PFSK-1 (cell line): ENCODE data around the gene CD82.

Source experiments
- FOXP2 ChIP-seq: optimal IDR thresholded peaks from 2 replicates; pipeline ENCODE3; 2011; ENCODE audit warnings: borderline replicate concordance, control low read depth, inconsistent platforms; ENCODE audit not compliant: insufficient read depth; ENCODE audit errors: extremely low read length, extremely low read depth
- POLR2AphosphoS5 ChIP-seq: IDR thresholded peaks from 2 replicates; pipeline ENCODE4 v1.6.1; 2012; ENCODE audit warnings: low read depth, mild to moderate bottlenecking, control low read depth, low read length, moderate library complexity
- SIN3A ChIP-seq: IDR thresholded peaks from 2 replicates; pipeline ENCODE4 v1.6.1; 2012; ENCODE audit warnings: mild to moderate bottlenecking, low read length, moderate library complexity, borderline replicate concordance; ENCODE audit not compliant: insufficient read depth
- TAF1 ChIP-seq: IDR thresholded peaks from 2 replicates; pipeline ENCODE4 v1.6.1; 2012; ENCODE audit warnings: low read length, control low read depth, borderline replicate concordance; ENCODE audit not compliant: insufficient read depth
- TF ChIP-seq, protein P1 (sequence below), 2 experiments: IDR thresholded peaks; 2 replicates each; pipeline versions ENCODE4 v1.6.1 to v1.8.0; 2011 to 2012; ENCODE audit warnings: low read depth in 2 of 2, low read length in 2 of 2, control low read depth in 1 of 2, inconsistent platforms in 1 of 2, mild to moderate bottlenecking in 1 of 2, moderate library complexity in 1 of 2; ENCODE audit not compliant: insufficient read depth in 1 of 2

Gene CD82

DNA sequence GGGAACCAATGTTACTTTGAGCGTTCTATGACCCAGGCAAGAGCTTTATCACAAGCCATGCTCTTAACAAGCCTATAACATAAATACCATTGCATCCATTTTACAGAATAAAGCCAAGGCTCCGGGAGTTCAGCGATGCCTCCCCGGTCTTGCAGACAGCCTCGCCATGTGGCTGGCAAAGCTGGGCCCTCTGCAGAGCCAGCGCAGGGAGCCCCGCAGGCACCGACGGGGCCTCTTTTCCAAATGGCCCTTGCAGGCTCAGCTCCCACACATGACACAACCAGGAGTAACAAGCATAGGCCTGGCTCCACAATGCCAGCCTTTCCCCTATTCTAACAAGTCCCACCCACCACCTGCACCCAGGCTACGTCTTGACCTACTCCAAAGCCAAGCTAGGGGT is 89.1 kb downstream of the CD82 start:
- TF ChIP-seq, protein P1, sequence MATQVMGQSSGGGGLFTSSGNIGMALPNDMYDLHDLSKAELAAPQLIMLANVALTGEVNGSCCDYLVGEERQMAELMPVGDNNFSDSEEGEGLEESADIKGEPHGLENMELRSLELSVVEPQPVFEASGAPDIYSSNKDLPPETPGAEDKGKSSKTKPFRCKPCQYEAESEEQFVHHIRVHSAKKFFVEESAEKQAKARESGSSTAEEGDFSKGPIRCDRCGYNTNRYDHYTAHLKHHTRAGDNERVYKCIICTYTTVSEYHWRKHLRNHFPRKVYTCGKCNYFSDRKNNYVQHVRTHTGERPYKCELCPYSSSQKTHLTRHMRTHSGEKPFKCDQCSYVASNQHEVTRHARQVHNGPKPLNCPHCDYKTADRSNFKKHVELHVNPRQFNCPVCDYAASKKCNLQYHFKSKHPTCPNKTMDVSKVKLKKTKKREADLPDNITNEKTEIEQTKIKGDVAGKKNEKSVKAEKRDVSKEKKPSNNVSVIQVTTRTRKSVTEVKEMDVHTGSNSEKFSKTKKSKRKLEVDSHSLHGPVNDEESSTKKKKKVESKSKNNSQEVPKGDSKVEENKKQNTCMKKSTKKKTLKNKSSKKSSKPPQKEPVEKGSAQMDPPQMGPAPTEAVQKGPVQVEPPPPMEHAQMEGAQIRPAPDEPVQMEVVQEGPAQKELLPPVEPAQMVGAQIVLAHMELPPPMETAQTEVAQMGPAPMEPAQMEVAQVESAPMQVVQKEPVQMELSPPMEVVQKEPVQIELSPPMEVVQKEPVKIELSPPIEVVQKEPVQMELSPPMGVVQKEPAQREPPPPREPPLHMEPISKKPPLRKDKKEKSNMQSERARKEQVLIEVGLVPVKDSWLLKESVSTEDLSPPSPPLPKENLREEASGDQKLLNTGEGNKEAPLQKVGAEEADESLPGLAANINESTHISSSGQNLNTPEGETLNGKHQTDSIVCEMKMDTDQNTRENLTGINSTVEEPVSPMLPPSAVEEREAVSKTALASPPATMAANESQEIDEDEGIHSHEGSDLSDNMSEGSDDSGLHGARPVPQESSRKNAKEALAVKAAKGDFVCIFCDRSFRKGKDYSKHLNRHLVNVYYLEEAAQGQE (IDR thresholded peaks at IDR 0.05; ENCODE audit: insufficient read depth in 1 of 2, low read depth in 2 of 2, low read length in 2 of 2) = no peak
- TF ChIP-seq POLR2AphosphoS5 = no peak
- TF ChIP-seq SIN3A = no peak
- no peak for TF ChIP-seq FOXP2
- TF ChIP-seq TAF1 = no peak

DNA sequence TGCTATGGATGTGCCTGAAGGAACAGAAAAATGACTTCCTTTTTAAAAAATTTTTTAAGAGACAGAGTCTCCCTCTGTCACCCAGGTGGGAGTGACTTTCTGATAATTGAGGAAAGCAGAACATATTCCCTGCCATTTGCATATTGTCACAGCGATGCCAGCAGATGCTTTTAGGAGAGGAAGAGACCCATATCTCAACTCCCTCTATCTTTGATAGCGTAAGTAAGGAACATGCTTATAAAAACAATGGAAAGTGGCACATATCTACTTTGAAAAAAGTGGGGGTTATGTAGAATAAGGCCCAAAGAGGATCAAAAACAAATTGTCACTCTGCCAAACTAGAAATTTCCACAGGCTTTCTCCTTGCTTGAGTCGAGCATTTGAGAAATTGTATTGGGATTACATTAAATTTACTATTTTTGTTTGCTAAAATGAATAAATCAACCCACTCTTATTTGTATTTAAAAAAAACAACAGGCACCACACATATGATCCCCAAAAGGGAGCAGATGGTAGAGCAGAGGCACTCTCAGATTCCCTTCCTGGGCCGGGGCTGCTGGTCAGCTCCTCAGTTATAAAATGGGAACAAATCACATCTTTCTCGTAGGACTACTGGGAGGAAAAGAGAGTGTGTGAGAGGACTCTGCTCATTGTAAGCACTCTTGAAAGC is 92.5 kb downstream of the CD82 start:
- TF ChIP-seq, protein P1 (IDR thresholded peaks at IDR 0.05; ENCODE audit: insufficient read depth in 1 of 2, low read depth in 2 of 2, low read length in 2 of 2) = 0 out of 4 replicates have a peak, but pooled peaks of 1 of the 2 experiments have one; percentile 45
- no peak for TF ChIP-seq FOXP2
- TF ChIP-seq SIN3A = no peak
- no peak for TF ChIP-seq POLR2AphosphoS5
- TF ChIP-seq TAF1 = no peak

DNA sequence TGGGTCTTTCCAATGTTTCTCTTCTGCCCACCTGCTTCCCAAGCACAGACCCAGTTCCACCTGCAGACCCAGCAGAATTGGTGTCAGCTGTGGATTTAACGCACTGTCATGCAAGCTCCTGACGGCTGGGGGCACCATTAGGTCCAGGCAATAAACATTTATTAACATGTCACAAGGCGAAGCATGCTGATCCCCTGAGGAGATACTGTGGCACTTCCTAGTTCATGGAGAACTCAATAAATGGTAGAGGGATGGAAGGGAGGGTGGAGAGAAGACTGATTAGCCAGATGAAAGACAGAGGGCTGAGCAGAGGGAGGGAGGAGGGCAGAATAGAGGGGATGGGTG is 93.0 kb downstream of the CD82 start:
- TF ChIP-seq SIN3A = no peak
- TF ChIP-seq, protein P1 (IDR thresholded peaks at IDR 0.05; ENCODE audit: insufficient read depth in 1 of 2, low read depth in 2 of 2, low read length in 2 of 2) = no peak
- no peak for TF ChIP-seq FOXP2
- TF ChIP-seq TAF1 = no peak
- TF ChIP-seq POLR2AphosphoS5 = no peak

DNA sequence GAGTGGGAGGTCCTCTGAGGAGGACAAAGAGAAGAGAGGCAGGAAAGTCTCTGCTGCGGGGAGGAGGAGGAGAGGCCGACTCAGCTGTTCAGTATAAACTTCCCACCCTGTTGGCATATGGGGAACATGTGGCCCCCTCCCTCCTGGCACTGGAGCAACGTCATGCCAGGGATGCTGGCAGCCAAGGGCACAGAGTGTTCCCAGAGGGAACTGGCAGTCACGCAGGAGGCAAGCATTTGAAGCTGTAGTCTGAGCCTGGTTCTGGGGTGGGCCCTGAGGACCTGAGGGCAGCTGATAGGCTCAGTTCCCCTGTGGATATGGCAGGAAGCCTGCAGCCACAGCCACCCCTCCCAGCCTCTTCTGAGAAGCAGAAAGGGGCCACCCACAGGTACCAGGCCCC is 94.2 kb downstream of the CD82 start:
- TF ChIP-seq TAF1 (no peak), SIN3A (no peak)
- TF ChIP-seq, protein P1 (IDR thresholded peaks at IDR 0.05; ENCODE audit: insufficient read depth in 1 of 2, low read depth in 2 of 2, low read length in 2 of 2) = no peak

DNA sequence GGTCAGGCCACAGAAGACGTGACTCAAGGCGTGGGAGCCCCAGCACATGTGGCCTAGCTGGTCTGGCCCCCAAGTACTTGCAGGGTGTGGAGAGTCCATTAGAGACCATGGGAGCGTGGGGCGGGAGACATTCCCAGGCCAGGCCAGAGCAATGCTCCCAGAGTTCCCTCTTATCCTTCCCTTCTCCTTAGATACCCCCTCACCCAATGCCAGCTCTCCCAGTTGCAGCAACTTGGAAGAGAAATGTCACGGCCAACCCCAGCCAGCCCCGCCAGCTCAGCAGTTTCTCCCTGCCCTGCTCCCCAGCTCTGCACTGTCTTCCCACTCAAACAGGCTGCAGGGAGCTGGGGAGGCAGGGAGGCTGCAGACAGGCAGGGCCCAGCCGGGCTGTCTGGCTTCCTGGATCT is 95.9 kb downstream of the CD82 start:
- TF ChIP-seq, protein P1 (IDR thresholded peaks at IDR 0.05; ENCODE audit: insufficient read depth in 1 of 2, low read depth in 2 of 2, low read length in 2 of 2) = no peak
- TF ChIP-seq FOXP2 (no peak), POLR2AphosphoS5 (no peak), SIN3A (no peak), TAF1 (no peak)
